ENCODE results near the gene RBM20.

- no peak for TF ChIP-seq CTCF (IDR thresholded peaks at IDR 0.05)
- TF ChIP-seq POLR2A (IDR thresholded peaks at IDR 0.05) = no peak
Measured at GRCh38 chr10:110803239-110803749, 159.2 kb downstream of the RBM20 start.

Measured in thyroid gland (tissue), 4 donors.